Stimulated activated CD4-positive, alpha-beta T cell treated with anti-CD3 and anti-CD28 coated beads, Interleukin-4, amount 100 ng/mL, for 24 hours (primary cell): ENCODE measurements around the gene HHLA2.

Experiments
- DNase-seq: peaks from one replicate; pipeline ENCODE4 v3.0.0-alpha.2; 2020

The HHLA2 gene

GRCh38 chr3:108300103-108300849, 3.9 kb downstream of the HHLA2 start:
- no peak for DNase-seq

- DNase-seq: peak; percentile 25
Measured at GRCh38 chr3:108301695-108302404, 5.5 kb downstream of the HHLA2 start.

GRCh38 chr3:108302570-108302969, 6.2 kb downstream of the HHLA2 start:
- no peak for DNase-seq

- no peak for DNase-seq
Measured at GRCh38 chr3:108305484-108306172, 9.3 kb downstream of the HHLA2 start.

- DNase-seq: no peak
Measured at GRCh38 chr3:108311797-108312196, 15.4 kb downstream of the HHLA2 start.

GRCh38 chr3:108312656-108313055, 16.3 kb downstream of the HHLA2 start:
- no peak for DNase-seq

GRCh38 chr3:108315767-108316301, 19.5 kb downstream of the HHLA2 start:
- no peak for DNase-seq

GRCh38 chr3:108319428-108320082, 23.2 kb downstream of the HHLA2 start:
- DNase-seq: no peak

GRCh38 chr3:108320746-108321350, 24.5 kb downstream of the HHLA2 start:
- DNase-seq: no peak

GRCh38 chr3:108322352-108322751, 26.0 kb downstream of the HHLA2 start:
- DNase-seq: peak; percentile 40

GRCh38 chr3:108324177-108324576, 27.8 kb downstream of the HHLA2 start:
- no peak for DNase-seq

- DNase-seq: no peak
Measured at GRCh38 chr3:108327168-108327567, 30.8 kb downstream of the HHLA2 start.

GRCh38 chr3:108328821-108329486, 32.6 kb downstream of the HHLA2 start:
- no peak for DNase-seq

- DNase-seq: no peak
Measured at GRCh38 chr3:108329508-108329907, 33.2 kb downstream of the HHLA2 start.

- no peak for DNase-seq
Measured at GRCh38 chr3:108329947-108330346, 33.6 kb downstream of the HHLA2 start.

- no peak for DNase-seq
Measured at GRCh38 chr3:108331792-108332191, 35.4 kb downstream of the HHLA2 start.

GRCh38 chr3:108333961-108334360, 37.6 kb downstream of the HHLA2 start:
- DNase-seq: no peak

GRCh38 chr3:108334701-108335100, 38.4 kb downstream of the HHLA2 start:
- DNase-seq: no peak

- no peak for DNase-seq
Measured at GRCh38 chr3:108338901-108339545, 42.7 kb downstream of the HHLA2 start.

GRCh38 chr3:108341911-108342310, 45.6 kb downstream of the HHLA2 start:
- DNase-seq: no peak

- DNase-seq: no peak
Measured at GRCh38 chr3:108342837-108343486, 46.6 kb downstream of the HHLA2 start.
